LNCAP (cell line): ENCODE data around the gene SPRED1.

Experiments used
- TF ChIP-seq, protein P1 (sequence below): fragments of 450-650 bp; IDR thresholded peaks from 2 replicates; pipeline ENCODE4 v1.5.1; 2017; ENCODE audit warnings: mild to moderate bottlenecking

The SPRED1 gene

DNA sequence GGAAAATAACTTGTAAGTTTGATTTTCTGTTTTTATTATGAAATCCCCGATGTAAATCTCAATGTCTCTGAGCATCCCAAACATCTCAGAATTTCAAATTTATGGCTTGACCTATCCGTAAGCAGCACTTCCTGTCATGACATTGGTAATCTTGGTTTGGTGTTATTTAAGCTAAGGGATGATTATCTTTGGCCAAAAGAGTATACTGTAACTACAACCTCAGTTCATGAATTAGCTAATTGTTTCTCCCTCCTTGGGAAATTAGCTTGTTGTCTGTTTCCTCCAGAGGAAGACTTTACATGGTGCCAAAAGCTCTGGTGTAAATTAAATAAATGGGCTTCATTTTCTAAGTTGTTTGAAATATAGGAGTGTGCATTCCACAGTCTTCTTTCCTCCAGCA, 28.1 kb upstream of the SPRED1 start:
- TF ChIP-seq, protein P1, sequence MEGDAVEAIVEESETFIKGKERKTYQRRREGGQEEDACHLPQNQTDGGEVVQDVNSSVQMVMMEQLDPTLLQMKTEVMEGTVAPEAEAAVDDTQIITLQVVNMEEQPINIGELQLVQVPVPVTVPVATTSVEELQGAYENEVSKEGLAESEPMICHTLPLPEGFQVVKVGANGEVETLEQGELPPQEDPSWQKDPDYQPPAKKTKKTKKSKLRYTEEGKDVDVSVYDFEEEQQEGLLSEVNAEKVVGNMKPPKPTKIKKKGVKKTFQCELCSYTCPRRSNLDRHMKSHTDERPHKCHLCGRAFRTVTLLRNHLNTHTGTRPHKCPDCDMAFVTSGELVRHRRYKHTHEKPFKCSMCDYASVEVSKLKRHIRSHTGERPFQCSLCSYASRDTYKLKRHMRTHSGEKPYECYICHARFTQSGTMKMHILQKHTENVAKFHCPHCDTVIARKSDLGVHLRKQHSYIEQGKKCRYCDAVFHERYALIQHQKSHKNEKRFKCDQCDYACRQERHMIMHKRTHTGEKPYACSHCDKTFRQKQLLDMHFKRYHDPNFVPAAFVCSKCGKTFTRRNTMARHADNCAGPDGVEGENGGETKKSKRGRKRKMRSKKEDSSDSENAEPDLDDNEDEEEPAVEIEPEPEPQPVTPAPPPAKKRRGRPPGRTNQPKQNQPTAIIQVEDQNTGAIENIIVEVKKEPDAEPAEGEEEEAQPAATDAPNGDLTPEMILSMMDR, result no peak

DNA sequence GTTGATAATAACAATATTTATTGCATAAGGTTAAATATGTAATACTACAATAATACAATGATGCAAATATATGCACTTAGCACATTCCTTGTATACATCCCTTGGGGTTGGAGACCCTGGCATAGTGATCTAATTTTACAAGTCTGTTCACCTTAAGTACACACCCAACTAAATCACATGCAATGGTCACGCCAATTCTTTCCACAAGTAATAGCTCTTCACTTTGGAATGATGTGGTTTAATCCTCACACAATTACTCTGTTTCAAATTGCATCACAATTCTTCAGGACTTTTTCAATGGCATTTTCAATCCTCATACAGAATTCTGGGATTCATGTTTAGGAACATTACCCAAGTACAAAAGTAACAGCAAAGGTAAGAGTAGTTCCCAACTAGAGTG, 27.3 kb upstream of the SPRED1 start:
- TF ChIP-seq, protein P1, result no peak

- TF ChIP-seq, protein P1, result no peak
Observed at GRCh38 chr15:38226608-38227266, 25.9 kb upstream of the SPRED1 start.

DNA sequence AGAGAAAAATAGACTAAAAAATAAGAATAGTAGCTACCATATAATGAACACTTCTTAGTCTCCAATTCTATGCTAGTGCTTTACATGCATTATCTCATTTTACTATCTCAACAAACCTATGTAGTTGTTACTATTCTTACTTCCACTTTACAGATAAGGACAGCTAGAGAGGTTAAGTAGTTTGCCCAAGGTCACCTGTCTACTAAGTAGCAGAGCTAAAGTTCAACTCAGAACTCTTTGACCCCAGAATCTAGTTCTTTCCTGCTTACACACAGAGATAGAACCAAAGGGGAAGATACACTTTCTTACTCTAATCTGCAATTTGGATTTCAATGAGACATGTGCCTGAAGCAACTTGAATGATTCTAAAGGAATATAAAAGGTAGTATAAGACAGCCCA, 24.7 kb upstream of the SPRED1 start:
- TF ChIP-seq, protein P1, result no peak

- TF ChIP-seq, protein P1, result no peak
Observed at GRCh38 chr15:38228618-38229017, 24.0 kb upstream of the SPRED1 start.

- TF ChIP-seq, protein P1, result no peak
Observed at GRCh38 chr15:38229705-38230310, 22.8 kb upstream of the SPRED1 start.

GRCh38 chr15:38231436-38231835, 21.2 kb upstream of the SPRED1 start:
- TF ChIP-seq, protein P1, result no peak
